Vagina (tissue), 2 donors: ENCODE results near the gene FOXA2.

Experiments
- CTCF ChIP-seq, 3 experiments: fragments of 450-650 bp in 2 of 3; fragments of 200-600 bp in 1 of 3; sonication (generic) in 1 of 3; IDR thresholded peaks; one replicate each; pipeline ENCODE4 v1.5.1; 2017 to 2019; ENCODE audit warnings: antibody characterized with exemption in 3 of 3, mild to moderate bottlenecking in 2 of 3, moderate library complexity in 2 of 3
- POLR2A ChIP-seq, 2 donors: fragments of 450-650 bp; IDR thresholded peaks; one replicate each; pipeline ENCODE4 v1.6.1; 2017; ENCODE audit warnings: antibody characterized with exemption in 2 of 2, mild to moderate bottlenecking in 2 of 2, moderate library complexity in 2 of 2

GRCh38 chr20:22590662-22591061 lies 6.3 kb upstream of the FOXA2 start:
- TF ChIP-seq CTCF (IDR thresholded peaks at IDR 0.05), result no peak
- TF ChIP-seq POLR2A (IDR thresholded peaks at IDR 0.05), result no peak
